IPS-11a (cell line): ENCODE data around the gene NT5DC1.
A peak's percentile ranks its signal among the peaks of the same experiment; 100 is the strongest.
"Not testable (repeated sequence)": the region's sequence is repeated elsewhere in the genome, so short reads cannot be mapped to it uniquely, and the experiment has no call there.

Experiments
- H3K4me3 ChIP-seq: one replicate; pipeline ENCODE4 v1.5.1; 2013; ENCODE audit warnings: low read depth, low read length, control low read depth

NT5DC1 gene

GRCh38 chr6:116088946-116089345 is 11.7 kb upstream of the NT5DC1 start:
- H3K4me3 ChIP-seq = no peak overlapping the region

GRCh38 chr6:116090251-116090650 is 10.4 kb upstream of the NT5DC1 start:
- H3K4me3 ChIP-seq = no peak overlapping the region

GRCh38 chr6:116094041-116094440 is 6.6 kb upstream of the NT5DC1 start:
- no peak overlapping the region for H3K4me3 ChIP-seq

GRCh38 chr6:116096048-116096759 is 4.4 kb upstream of the NT5DC1 start:
- H3K4me3 ChIP-seq = not testable (repeated sequence)

GRCh38 chr6:116096979-116097816 is 3.5 kb upstream of the NT5DC1 start:
- H3K4me3 ChIP-seq = no peak overlapping the region

- H3K4me3 ChIP-seq = no peak overlapping the region
Measured at GRCh38 chr6:116099036-116099435, 1.6 kb upstream of the NT5DC1 start.

GRCh38 chr6:116101302-116101718 is 657 bp downstream of the NT5DC1 start:
- peak overlapping the region; percentile 80 for H3K4me3 ChIP-seq

- H3K4me3 ChIP-seq = peak overlapping the region; percentile 80
Measured at GRCh38 chr6:116101790-116102189, 1.1 kb downstream of the NT5DC1 start.

- no peak overlapping the region for H3K4me3 ChIP-seq
Measured at GRCh38 chr6:116102873-116103272, 2.2 kb downstream of the NT5DC1 start.

GRCh38 chr6:116104636-116105035 is 4.0 kb downstream of the NT5DC1 start:
- no peak overlapping the region for H3K4me3 ChIP-seq

- no peak overlapping the region for H3K4me3 ChIP-seq
Measured at GRCh38 chr6:116105247-116105646, 4.6 kb downstream of the NT5DC1 start.

- no peak overlapping the region for H3K4me3 ChIP-seq
Measured at GRCh38 chr6:116106146-116106545, 5.5 kb downstream of the NT5DC1 start.

GRCh38 chr6:116108836-116109235 is 8.2 kb downstream of the NT5DC1 start:
- no peak overlapping the region for H3K4me3 ChIP-seq

GRCh38 chr6:116111552-116112528 is 11.2 kb downstream of the NT5DC1 start:
- no peak overlapping the region for H3K4me3 ChIP-seq

GRCh38 chr6:116113386-116113785 is 12.7 kb downstream of the NT5DC1 start:
- no peak overlapping the region for H3K4me3 ChIP-seq

GRCh38 chr6:116115781-116116180 is 15.1 kb downstream of the NT5DC1 start:
- no peak overlapping the region for H3K4me3 ChIP-seq

- H3K4me3 ChIP-seq = no peak overlapping the region
Measured at GRCh38 chr6:116118608-116119007, 18.0 kb downstream of the NT5DC1 start.

GRCh38 chr6:116120430-116120829 is 19.8 kb downstream of the NT5DC1 start:
- H3K4me3 ChIP-seq = no peak overlapping the region

- H3K4me3 ChIP-seq = no peak within 1 kb of the TSS
Measured at GRCh38 chr6:116126032-116126431, 25.4 kb downstream of the NT5DC1 start, which contains the start of gene COL10A1. Gene COL10A1 (minus strand): TSS chr6:116126132. CDS start chr6:116125492, 640 bp downstream.

- H3K4me3 ChIP-seq = no peak overlapping the region
Measured at GRCh38 chr6:116127771-116128493, 27.3 kb downstream of the NT5DC1 start.
